H1 (cell line): ENCODE data around the gene AMIGO2. TPM values are rescaled to one million over a fixed set of nuclear protein-coding genes. Genes with fewer than 3 reads are reported as not detected.

Experiments used
- BCL11A ChIP-seq, 2 experiments: IDR thresholded peaks; one replicate each; pipeline ENCODE4 v1.6.1; 2011; ENCODE audit warnings: low read depth in 2 of 2, low read length in 2 of 2, mild to moderate bottlenecking in 2 of 2
- BRCA1 ChIP-seq: IDR thresholded peaks from 2 replicates; pipeline ENCODE4 v1.6.1; 2012; ENCODE audit warnings: low read depth, low read length, improper control_type of control experiment
- EGR1 ChIP-seq: IDR thresholded peaks from 2 replicates; pipeline ENCODE4 v1.6.1; 2011; ENCODE audit warnings: low read depth, low read length, borderline replicate concordance
- RAD21 ChIP-seq, 2 experiments: IDR thresholded peaks in 1 of 2; conservative IDR thresholded peaks in 1 of 2; 2 replicates each; pipeline ENCODE4 v1.6.1; 2011; ENCODE audit warnings: low read depth in 2 of 2, low read length in 2 of 2, improper control_type of control experiment in 1 of 2, inconsistent platforms in 1 of 2, mild to moderate bottlenecking in 1 of 2, moderate library complexity in 1 of 2
- SRF ChIP-seq: IDR thresholded peaks from 2 replicates; pipeline ENCODE4 v1.6.1; 2011; ENCODE audit warnings: mild to moderate bottlenecking, low read depth, low read length, moderate library complexity
- polyA plus RNA-seq, 7 experiments: library from polyadenylated mRNA; depleted of rRNA in 3 of 7; stranded (reverse) in 5 of 7; unstranded in 2 of 7; fragments of >200 nt in 5 of 7; fragments of 200-250 nt in 2 of 7; gene quantifications; 1 replicate in 5 of 7; 2 replicates in 1 of 7; 4 replicates in 1 of 7; pipeline versions ENCODE4 v1.2.1 to v1.2.3, GENCODE V29; 2011 to 2013; ENCODE audit warnings: missing spikeins in 2 of 7, mixed read lengths in 2 of 7
- total RNA-seq: library from RNA; stranded (reverse); fragmentation: NEBNext Ultra II Directional; extraction: Animal tissue kit (Norgen Biotek cat#: 25700); gene quantifications from 2 replicates; pipeline ENCODE4 v1.2.1, GENCODE V29; 2021

AMIGO2 gene
- total and polyA plus RNA-seq, 2 of the 8 experiments (the other 6 are each of a cell fraction or from before 2014, with no cell fraction given) = 1.7 to 3.3 TPM

DNA sequence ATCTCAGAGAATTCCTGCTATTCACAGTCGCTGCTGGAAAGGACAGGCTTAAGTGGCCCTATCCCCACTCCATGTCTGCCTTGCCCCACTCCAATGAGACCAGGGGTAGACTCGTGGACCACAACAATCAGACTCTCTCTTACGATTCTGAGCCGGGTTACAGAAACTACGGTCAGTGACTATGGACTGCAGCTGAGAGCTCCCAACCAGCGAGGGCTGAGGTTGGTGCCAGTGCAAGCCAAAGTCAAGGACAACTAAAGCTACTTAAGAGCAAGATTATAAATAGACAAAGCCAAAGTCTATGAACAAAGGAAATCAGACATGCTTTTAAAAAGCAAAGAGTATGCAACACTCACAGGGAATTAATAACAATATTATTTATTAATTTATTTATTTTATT lies 18.3 kb upstream of the AMIGO2 start (continued):
- TF ChIP-seq SRF (no peak), BCL11A (IDR thresholded peaks at IDR 0.05; ENCODE audit: low read depth in 2 of 2, low read length in 2 of 2) (no peak), RAD21 (IDR thresholded peaks at IDR 0.05 in 1 of 2, conservative IDR thresholded peaks at IDR 0.05 in 1 of 2; ENCODE audit: low read depth in 2 of 2, low read length in 2 of 2) (no peak), EGR1 (no peak), BRCA1 (no peak)
